HPDE6-E6E7 (cell line): ENCODE results near the gene CADPS.

Experiments used
- DNase-seq: peaks from one replicate; pipeline ENCODE4 v3.0.0; 2011; ENCODE audit warnings: missing footprints; ENCODE audit errors: extremely low spot score

Gene CADPS

DNA sequence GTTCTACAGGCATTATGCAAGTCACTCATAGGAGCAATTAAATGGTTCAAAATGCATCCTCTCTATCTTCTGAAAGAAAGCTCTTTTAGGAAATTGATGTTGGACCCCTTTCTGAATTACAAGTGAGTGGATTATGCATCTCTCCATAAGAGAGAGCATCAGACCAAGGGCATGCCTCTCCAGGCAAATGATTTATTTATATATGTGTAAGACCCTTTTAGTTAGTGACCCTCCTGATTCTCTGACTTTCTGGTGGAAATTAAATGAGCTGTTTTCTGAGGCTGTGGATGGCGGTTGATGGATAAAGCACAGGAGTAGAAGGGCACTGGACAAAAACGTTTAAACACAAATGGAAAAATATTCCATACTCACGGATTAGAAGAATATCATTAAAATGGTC is 62.6 kb downstream of the CADPS start:
- DNase-seq, result no peak

DNA sequence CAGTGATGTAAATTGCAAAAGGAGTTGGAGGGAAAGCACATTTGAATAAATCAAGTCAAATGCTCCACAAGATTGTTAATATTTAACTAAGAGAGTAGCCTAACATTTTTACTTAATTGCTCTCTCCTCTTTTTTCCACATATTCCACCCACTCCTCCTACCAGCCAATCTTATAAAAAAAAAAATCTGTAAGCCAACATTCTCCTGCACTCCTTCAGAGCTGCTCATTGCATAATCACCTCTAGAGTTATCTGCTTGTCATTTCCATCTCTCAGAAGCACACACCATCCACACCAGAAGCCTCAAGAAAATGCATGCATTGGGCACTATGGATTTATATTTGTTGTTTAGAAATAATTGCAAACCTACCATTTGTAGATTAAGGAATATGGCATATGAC is 64.1 kb downstream of the CADPS start:
- DNase-seq, result no peak

DNA sequence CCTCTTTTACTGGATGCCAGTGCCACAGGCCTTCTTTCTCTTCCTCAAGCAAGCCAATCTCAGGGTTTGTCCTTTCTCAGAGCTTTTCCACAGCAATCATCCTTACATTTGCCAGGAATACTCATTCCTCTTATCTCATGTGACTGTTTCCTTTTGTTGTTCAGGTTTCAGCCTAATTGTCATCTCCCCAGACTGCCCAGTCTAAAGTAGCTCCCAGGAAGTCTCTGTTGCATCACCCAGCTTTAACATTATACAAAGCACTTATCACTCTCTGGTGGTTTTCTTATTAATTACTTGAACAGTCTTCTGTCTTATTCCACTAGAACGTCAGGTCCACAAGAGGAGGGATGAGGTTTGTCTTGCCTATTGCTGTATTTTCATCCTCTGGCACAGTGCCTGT is 65.8 kb downstream of the CADPS start:
- no peak for DNase-seq

DNA sequence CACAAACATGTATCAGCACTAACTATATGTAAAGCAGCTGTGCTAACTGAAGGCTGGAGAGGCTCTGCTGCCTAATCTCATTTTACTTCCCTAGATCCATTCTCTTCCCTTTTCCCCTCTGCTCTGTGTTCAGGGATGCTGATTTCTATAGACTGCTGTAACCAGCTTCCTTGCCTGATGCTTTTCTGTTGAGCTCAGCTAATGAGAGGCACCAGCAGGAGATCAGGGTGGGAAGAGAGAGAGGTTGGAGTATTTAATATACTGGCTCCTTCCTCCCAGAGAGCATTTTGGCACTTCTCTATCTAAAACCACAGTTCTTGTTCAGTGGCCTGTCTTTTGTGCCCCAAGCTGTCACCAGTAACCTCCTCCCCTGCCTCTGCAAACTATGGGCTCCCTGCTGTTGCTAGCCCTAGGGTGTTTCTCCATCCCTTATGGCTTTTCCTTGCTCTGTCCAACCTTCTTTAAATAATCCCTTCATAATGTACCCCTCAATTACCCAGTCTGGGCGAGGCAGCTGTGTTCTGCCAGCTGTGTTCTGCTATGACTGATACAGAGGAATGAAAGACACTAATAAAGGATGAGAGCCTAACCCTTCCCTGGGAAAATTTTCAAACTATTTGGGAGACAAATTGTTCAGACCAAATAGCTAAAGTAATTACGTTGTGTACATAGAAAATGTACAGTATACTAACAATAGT is 69.5 kb downstream of the CADPS start:
- DNase-seq, result no peak

DNA sequence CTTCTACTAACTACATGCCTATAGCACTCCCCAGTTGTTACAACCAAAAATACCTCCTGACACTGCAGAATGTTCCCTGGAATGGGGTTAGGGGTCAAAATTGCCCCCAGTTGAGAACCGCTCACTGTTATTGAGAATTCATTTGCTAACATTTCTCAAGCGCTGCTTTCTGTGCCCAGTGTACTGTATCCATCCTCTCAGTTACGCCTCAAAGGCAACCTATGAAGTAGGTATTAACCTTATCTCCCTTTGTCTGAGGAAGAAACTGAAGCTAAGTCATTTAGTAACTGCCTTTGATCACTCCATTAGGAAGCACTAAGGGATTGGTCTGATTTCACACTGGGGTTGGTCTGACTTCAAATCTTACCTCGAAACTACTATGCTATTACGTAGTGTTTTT is 70.1 kb downstream of the CADPS start:
- DNase-seq, result no peak

DNA sequence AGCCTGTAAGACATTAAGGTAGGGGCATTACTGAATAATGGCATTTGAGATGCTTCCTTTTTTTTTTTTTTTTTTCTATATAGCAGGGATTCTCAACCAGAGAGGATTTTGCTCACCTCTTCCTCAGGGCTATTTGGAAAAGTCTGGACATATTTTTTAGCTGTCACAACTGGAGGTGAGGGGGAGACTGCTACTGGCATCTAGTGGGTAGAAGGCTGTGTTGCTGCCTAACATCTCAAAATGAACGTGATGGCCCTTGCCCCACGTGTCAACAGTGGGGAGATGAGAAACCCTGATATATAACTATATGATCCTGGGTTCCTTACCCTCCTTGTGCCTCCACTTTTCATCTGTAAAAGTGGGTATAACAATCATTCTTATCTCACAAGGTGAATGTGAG is 71.9 kb downstream of the CADPS start:
- no peak for DNase-seq

DNA sequence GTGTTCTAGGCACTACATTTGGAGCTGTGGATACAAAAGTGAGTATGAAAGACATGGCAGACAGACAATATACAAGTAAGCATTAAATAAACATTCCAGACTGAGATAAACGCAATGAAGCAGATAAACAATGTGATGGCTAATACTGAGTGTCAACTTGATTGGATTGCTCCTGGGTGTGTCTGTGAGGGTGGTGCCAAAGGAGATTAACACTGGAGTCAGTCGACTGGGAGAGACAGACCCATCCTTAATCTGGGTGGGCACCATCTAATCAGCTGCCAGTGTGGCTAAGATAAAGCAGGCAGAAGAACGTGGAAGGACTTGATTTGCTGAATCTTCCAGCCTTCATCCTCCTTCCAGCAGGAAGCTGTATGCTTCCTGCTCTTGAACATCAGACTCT is 77.2 kb downstream of the CADPS start:
- DNase-seq, result no peak

DNA sequence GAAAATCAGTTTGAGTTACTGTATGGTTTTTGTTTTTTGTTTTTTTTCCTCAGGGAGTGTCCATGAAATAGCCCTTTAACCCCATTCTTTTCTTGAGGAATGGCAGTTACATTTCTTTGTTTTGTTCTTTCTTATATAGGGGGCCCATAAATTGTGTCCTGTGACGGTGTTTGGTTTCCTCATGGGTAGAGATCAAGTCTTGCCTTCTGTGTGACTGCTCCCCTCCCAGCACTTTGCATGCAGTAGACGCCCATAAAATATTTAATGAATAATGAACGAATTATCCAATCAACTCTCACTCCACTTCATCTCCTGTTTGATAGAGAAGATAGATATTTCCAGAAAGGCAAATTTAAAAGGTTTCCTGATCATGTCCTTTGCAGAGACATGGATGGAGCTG is 78.1 kb downstream of the CADPS start:
- DNase-seq, result no peak

DNA sequence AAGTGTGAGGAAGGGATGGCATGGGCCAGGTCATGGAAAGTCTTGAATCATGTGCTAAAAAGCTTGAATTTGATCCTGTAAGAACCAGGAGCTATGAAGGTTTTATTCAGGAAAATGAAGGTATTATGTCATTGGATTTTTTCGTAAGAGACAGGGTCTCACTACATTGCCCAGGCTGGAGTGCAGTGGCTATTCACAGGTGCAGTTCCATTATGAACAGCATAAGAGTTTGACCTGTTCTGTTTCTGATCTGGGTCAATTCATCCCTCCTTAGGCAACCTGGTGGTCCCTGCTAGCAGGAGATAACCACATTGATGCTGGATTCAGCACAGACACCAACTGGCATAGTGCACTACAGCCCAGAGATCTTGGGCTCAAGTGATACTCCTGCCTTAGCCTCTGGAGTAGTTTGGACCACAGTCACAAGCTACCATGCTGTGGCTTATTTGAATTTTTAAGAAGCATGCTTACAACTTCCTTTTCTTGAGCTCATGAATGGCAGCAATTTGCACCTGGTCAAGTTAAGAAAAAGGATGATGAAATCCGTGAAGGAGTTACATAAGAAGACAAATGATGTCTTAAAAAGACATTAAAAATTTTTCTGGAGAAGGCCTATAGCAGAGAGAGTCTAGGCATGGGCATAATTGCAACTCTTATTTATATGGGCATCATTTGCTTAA is 79.1 kb downstream of the CADPS start:
- no peak for DNase-seq

DNA sequence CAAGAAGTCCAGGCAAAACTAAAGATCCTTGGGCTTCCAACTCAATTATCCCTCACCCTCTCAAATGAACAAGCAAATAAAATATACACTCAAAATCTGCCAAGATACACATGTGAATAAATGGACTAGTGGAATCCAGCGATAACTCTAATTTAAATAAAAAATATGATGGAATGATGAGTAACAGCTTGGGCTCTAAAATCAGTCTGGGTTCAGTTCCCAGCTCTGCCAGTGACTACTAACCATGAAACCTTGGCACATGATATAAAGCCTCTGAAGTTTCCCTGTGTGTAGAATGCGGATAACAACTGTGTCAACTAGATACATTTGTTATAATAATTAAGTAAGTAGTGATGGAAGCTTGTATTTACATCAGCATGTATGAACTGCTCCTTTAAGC is 81.3 kb downstream of the CADPS start:
- no peak for DNase-seq

DNA sequence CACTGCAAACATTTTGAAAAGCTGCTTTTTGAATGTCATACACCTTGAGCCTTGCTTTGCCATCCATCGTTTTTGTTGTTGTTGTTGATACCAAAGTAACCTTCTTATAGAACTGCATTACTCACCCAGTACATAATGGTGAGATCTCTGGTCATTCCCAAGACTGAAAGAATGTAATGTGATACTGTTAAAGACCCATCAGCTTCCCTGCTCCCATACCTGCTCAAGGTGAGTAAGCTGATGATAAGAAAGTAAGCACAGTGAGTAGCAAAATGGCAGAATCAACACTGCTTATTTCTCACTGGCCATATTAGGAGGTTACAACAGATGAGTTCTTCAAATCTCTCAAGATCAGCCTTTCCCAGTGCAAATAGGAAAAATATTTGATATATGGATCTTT is 89.8 kb downstream of the CADPS start:
- no peak for DNase-seq

DNA sequence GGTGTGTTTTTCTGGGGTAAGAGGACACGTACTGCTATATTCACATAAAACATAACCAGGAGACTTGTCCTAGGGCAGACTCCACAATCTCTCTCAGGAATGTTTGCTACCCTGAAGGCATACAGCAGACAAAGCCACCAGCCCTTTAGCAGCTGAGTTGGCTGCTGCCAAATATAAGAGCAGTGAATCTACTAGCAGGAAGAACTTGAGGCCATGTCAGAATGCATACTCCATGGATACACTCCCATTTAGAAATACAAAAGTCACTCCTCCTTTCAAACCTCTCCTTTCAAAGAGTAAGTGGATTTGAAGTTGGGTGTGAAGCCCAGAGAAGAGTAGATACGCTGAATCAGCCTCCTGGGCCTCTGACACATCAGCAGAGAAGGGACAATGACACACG is 94.1 kb downstream of the CADPS start:
- DNase-seq, result no peak

DNA sequence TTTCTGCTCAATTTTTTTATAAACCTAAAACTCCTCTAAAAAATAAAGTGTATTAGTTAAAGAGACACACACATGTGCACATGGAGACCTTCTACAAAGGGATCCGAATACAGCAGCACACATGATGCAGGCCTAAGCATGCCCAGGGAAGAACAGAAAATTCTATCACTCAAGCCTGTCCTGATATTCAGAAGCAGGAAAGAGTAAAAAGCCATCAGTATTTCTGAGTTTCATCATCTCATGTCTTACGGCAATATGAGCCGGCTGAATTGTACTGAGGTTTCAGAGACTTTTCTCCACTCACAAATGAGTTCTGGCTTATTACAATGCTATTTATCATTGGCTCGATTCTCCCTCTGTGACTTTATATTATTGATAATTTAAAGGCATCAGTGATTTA is 97.5 kb downstream of the CADPS start:
- DNase-seq, result no peak

DNA sequence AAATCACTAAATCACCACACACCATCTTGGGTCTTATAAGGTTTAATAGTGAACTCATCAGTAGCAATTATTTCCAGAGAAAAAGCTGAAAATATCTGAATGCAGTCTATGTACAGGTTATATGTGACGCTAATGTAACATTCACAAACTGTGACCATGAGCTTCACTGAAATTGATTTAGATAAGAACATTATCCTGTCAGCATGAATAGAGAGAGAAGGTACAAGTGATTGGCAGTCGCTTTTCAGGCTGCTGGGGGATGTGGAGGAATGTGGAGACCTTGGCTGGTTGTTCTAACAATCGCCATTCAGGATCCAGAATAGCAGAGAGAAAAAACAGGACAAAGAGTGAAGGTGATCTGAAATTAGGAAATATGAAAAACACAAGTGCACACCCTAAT is 98.1 kb downstream of the CADPS start:
- DNase-seq, result no peak

DNA sequence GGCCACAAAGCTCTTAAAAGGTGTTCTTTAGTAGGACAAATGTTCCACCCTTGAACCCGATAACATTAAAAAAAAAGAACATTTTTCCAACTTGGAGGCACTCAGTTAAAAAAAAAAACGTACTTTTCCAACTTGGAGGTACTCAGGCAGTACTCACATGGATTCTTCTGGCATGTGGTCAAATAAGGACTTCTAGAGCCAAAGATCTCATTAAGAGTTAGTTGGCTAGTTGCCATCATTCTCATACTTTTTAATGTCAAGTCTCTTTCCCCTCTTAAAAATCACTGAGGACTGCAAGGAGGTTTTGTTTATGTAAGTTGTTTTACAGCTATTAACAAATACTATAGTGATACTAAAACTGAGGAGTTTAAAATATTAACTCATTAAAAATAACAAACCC is 101.0 kb downstream of the CADPS start:
- no peak for DNase-seq

DNA sequence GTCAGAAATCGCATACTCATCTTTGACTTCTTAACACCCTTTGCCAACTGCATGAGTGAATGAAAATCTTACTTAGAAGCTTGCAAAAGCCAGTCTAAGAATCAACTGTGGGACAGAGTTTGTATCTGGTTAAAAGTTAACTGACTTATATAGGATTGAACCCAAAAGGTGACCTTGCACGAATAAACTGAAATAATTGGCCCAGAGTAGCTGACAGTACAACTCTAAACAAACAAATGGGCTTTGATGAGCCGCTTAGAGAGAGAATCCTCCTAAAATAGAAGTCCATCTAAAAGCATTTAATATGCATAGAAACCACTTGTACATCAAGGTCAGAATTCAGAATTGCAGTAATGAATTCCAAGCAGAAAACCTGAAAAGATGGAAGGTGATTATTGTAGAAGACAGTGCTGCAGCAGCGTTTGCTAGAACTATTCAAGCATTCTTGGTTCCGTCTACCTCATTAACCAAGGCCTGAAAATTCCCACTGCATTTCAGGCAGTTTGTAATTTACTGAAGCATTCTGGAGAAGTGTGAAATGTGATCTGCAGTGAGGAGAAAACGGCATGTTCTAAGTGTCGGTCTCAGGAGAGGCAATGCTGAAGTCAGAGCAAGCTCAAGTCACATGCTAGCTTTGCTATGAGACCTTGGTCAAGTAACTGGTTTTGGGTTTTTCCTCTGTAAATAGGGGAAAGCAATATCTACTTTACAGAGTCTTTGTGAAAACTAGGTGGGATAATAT is 103.7 kb downstream of the CADPS start:
- no peak for DNase-seq

DNA sequence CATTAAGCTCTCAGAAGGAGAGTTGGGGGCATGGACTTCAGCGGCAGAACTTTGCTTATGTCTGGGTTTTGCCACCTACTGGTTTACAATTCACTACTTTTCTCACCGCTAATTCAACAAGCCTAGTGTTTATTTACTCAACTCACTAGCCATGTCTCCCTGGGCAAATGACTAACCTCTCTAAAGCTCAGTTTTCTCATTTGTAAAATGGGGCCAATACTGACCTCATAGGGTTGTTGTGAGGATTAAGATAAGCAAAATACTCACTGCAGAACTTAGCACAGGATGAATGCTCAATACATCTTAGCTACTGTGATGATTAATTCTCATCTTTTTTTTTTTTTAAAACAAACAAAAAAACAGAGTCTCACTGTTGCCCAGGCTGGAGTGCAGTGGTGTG is 106.3 kb downstream of the CADPS start:
- DNase-seq, result no peak

DNA sequence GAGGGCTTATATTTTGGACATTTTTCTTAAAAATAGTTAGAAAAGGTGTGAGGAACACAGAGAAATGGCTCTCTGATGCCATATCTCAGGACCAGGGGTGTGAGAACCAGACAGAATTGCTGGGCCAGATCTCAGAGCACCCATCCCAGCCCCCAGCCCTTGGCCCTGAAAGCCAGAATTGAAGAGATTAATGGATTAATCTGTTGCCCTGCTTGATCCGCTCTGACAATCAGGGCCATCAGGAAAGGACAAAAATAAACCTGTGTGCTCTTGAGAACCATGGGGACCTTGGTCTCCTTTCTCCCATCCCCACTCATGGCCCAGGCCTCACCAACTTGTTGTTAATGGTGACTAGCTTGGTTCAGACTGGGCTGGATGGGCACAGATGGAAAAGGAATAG is 113.5 kb downstream of the CADPS start:
- DNase-seq, result no peak

DNA sequence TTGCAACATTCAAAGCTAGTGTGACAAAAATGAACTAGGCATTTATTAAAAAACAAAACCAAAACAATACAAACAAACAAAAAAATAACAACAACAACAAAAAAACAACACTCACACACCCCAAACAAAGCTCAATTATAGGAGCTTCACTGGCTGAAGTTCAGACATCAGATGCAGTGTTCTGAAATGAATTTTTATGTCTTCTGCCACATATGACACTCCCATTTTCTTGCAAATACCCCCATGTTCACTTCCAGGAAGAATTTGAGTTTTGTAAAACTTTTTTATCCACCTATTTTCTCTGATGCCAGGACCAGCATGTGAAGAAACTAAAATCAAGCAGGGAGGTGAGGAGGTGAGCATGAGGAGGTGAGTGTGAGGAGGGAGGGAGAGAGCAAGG is 113.9 kb downstream of the CADPS start:
- no peak for DNase-seq

DNA sequence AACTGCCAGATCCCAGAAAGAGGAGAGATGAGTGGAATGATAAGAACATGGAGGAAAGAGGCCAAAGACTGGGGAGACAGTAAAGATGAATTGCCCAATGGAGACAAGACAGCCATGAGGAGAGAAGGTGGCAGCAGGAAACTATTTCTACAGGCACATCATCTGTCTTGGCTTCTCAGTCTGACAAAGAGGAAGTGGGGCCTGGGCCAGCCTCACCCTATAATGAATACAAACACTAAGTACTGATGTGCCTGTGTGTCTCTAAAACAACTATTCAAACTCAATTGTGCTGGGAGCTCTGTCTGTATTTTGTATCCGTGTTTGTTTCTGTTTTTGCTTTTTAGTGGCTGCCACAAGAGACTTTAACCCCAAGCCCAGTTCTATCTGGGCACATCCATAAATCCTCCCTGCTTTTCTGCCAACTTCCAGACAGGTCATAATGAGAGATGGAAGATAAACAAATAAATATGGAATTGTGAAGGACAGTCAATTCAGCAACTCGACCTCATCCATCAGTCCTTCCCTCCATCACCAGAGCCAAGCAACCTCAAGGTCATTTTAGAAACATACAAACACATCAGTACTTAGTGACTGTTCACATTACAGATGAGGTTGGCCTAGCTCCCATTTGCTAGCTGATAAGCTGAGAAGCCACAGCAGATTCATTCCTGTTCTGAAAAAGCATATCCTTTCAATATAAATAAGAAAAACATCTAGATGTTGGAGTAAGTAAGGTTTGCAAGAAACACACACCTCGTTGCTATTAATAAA is 116.7 kb downstream of the CADPS start:
- no peak for DNase-seq

DNA sequence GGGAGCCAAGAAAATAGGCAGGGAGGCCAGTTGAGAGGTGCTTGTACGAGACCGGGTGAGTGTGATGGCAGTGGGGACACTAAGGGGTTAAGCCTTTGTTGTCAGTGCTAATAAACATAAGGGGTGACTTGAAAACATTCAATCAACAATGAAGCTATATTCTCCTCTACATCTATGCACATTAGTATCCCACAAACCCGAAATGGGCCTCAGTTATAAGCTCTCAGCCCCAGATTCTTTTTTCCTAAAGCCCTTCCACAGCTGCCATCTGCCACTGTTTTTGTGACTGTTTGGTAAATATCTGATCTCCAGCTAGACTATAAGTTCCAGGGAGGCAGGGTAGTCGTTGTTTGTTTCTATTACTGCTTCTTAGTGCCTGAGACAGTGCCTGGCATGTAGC is 118.2 kb downstream of the CADPS start:
- DNase-seq, result no peak

DNA sequence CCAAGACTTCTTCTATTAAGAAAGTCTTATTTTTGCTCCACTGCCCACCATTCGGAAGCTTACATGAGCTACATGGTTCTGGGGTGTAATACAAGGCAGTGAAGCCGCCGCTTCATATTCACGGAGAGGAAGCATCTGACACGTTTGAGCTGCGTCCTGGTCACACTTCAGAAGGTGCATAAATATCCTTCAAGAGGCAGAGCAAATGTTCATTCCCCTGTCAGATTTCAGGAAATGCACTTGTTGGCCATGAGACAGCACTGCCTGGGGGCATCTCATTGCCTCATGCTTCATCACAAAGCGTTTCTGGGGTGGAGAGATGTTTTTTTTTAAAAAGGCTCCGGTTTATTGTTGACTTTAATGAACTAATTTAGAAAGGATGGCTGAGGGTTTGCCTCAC is 119.9 kb downstream of the CADPS start:
- peak; percentile 11 for DNase-seq
